K562 (cell line): ENCODE data around the gene COL4A1. TPM values are rescaled to one million over a fixed set of nuclear protein-coding genes. Genes with fewer than 3 reads are reported as not detected.

Experiments
- ATAC-seq: fragments of 200-7000 bp; cut with Tn5 transposase; 3 replicates; pipeline ENCODE4 v1.9.1; 2020; ENCODE audit warnings: moderate library complexity
- BruUV-seq: library from RNA; stranded (reverse); fragments of 400-500 nt; replicated peaks from 2 replicates; lab custom pipeline; 2021; lab: Mats Ljungman, UMichigan
- CTCF ChIA-PET: fragments of 300-600 bp; formaldehyde crosslinking; extraction: SDS; loops from one replicate; lab custom pipeline; 2021; ENCODE audit warnings: low intra/inter-chr PET ratio; lab: Yijun Ruan, JAX
- POLR2A ChIA-PET: fragments of 300-600, 350-650 bp; sonication (Branson Sonifier 250); formaldehyde crosslinking; extraction: SDS; loops from one replicate; lab custom pipeline; 2021; ENCODE audit warnings: antibody characterized with exemption, inconsistent platforms; lab: Yijun Ruan, JAX
- DNase-seq, 4 experiments: peaks; one replicate each; pipeline versions ENCODE4 v3.0.0 to v3.0.0-alpha.2; 2011 to 2018; ENCODE audit warnings: low spot score in 3 of 4, mixed read lengths in 3 of 4; ENCODE audit errors: extremely low read depth in 1 of 4
- FAIRE-seq: peaks from 2 replicates; lab custom pipeline; 2011; peaks lifted over from hg19 to GRCh38; lab: Jason Lieb, UNC
- H2AFZ ChIP-seq: 2 replicates; pipeline ENCODE4 v1.6.0; 2011; ENCODE audit warnings: low read depth, low read length, control low read depth, inconsistent platforms
- H3K27ac ChIP-seq: fragments of 200-600 bp; 3 replicates; pipeline ENCODE4 v1.8.0; 2011; ENCODE audit warnings: low read depth, mild to moderate bottlenecking, control low read depth, inconsistent platforms, low read length, moderate library complexity, mixed read lengths; ENCODE audit errors: extremely low read depth
- H3K27me3 ChIP-seq, 2 experiments: fragments of 300-600 bp in 1 of 2; 2 replicates in 1 of 2; 3 replicates in 1 of 2; pipeline versions ENCODE4 v1.6.0 to v1.8.0; 2011; ENCODE audit warnings: inconsistent platforms in 2 of 2, low read length in 2 of 2, mild to moderate bottlenecking in 1 of 2, mixed read lengths in 1 of 2, moderate library complexity in 1 of 2; ENCODE audit not compliant: control insufficient read depth in 2 of 2, insufficient read depth in 2 of 2
- H3K36me3 ChIP-seq: fragments of 300-600 bp; 3 replicates; pipeline ENCODE4 v1.8.0; 2011; ENCODE audit warnings: mild to moderate bottlenecking, low read length, inconsistent platforms; ENCODE audit not compliant: control insufficient read depth, insufficient read depth
- H3K4me1 ChIP-seq, 2 experiments: fragments of 200-600 bp in 1 of 2; replicated peaks in 1 of 2; 2 replicates in 1 of 2; 3 replicates in 1 of 2; pipeline versions ENCODE4 v1.5.1 to v1.8.0; 2011; ENCODE audit warnings: inconsistent platforms in 2 of 2, low read length in 2 of 2, mild to moderate bottlenecking in 1 of 2, mixed read lengths in 1 of 2, moderate library complexity in 1 of 2; ENCODE audit not compliant: control insufficient read depth in 2 of 2, insufficient read depth in 2 of 2
- H3K4me2 ChIP-seq: 2 replicates; pipeline ENCODE4 v1.6.1; 2011; ENCODE audit warnings: low read length, control low read depth, inconsistent platforms, mixed read lengths; ENCODE audit not compliant: insufficient read depth
- H3K4me3 ChIP-seq: fragments of 200-600 bp; sonication (generic), shearing (Covaris generic); 2 replicates; pipeline ENCODE4 v1.5.1; 2016; ENCODE audit warnings: control low read depth, inconsistent platforms
- H3K79me2 ChIP-seq: fragments of 200-600 bp; 3 replicates; pipeline ENCODE4 v1.8.0; 2011; ENCODE audit warnings: low read length, inconsistent platforms; ENCODE audit not compliant: control insufficient read depth, insufficient read depth
- H3K9ac ChIP-seq, 2 experiments: 2 replicates each; pipeline versions ENCODE4 v1.6.0 to v1.6.1; 2011; ENCODE audit warnings: low read depth in 2 of 2, low read length in 2 of 2, control low read depth in 1 of 2, inconsistent platforms in 1 of 2, mild to moderate bottlenecking in 1 of 2, mixed read lengths in 1 of 2; ENCODE audit not compliant: insufficient read depth in 1 of 2
- H3K9me1 ChIP-seq: one replicate; pipeline ENCODE4 v1.6.0; 2011; ENCODE audit warnings: inconsistent platforms, mild to moderate bottlenecking, low read length, moderate library complexity; ENCODE audit not compliant: control insufficient read depth, insufficient read depth
- H3K9me3 ChIP-seq: replicated peaks from 2 replicates; pipeline ENCODE4 v1.5.1; 2011; ENCODE audit warnings: low read depth, low read length, inconsistent platforms; ENCODE audit not compliant: control insufficient read depth, insufficient read depth
- H4K20me1 ChIP-seq: replicated peaks from 2 replicates; pipeline ENCODE4 v1.6.1; 2011; ENCODE audit warnings: low read length, inconsistent platforms, mixed read lengths; ENCODE audit not compliant: control insufficient read depth, insufficient read depth
- CREBBP ChIP-seq: IDR thresholded peaks from one replicate; pipeline ENCODE4 v1.6.1; 2012; ENCODE audit warnings: low read depth, mild to moderate bottlenecking, control low read depth, inconsistent platforms, low read length
- DIDO1 ChIP-seq: fragments of 450-650 bp; IDR thresholded peaks from 2 replicates; pipeline ENCODE4 v1.6.1; 2016; ENCODE audit warnings: low read depth, missing biosample characterization, missing genetic modification characterization
- KLF1 ChIP-seq: fragments of 450-650 bp; IDR thresholded peaks from 2 replicates; pipeline ENCODE4 v1.6.1; 2016; ENCODE audit warnings: missing genetic modification characterization, missing compliant biosample characterization
- MEF2D ChIP-seq: conservative IDR thresholded peaks from 2 replicates; pipeline ENCODE4 v1.6.1; 2016; ENCODE audit warnings: low read depth, missing genetic modification characterization, missing compliant biosample characterization
- MTF1 ChIP-seq: fragments of 250-450 bp; sonication (Bioruptor Pico); IDR thresholded peaks from 2 replicates; pipeline ENCODE4 v1.9.0; 2021; ENCODE audit warnings: moderate library complexity, mild to moderate bottlenecking, inconsistent platforms, borderline replicate concordance
- POLR3G ChIP-seq: IDR thresholded peaks from 2 replicates; pipeline ENCODE4 v1.6.1; 2011; ENCODE audit not compliant: insufficient read length, insufficient replicate concordance; ENCODE audit errors: extremely low read depth
- YBX1 ChIP-seq: fragments of 450-650 bp; IDR thresholded peaks from 2 replicates; pipeline ENCODE4 v1.7.1; 2016; ENCODE audit warnings: mild to moderate bottlenecking
- ZBTB49 ChIP-seq: sonication (generic); formaldehyde crosslinking; IDR thresholded peaks from 2 replicates; pipeline ENCODE4 v1.8.0; 2022; ENCODE audit warnings: missing genetic modification reagents, mild to moderate bottlenecking, borderline replicate concordance
- ZBTB9 ChIP-seq: fragments of 450-650 bp; formaldehyde crosslinking; IDR thresholded peaks from 2 replicates; pipeline ENCODE4 v1.4.0; 2020; ENCODE audit warnings: mild to moderate bottlenecking, moderate library complexity
- ZNF140 ChIP-seq: fragments of 250-450 bp; sonication (Bioruptor Pico); IDR thresholded peaks from 2 replicates; pipeline ENCODE4 v1.8.0; 2021; ENCODE audit warnings: moderate library complexity, mild to moderate bottlenecking, inconsistent platforms
- ZNF311 ChIP-seq: fragments of 250-450 bp; sonication (Bioruptor Pico); IDR thresholded peaks from 2 replicates; pipeline ENCODE4 v1.4.0; 2020; ENCODE audit warnings: mild to moderate bottlenecking, moderate library complexity
- ZNF830 ChIP-seq: fragments of 250-450 bp; sonication (Bioruptor Pico); IDR thresholded peaks from 2 replicates; pipeline ENCODE4 v1.5.0; 2021; ENCODE audit warnings: mild to moderate bottlenecking
- WGBS: fragments of 100-300 bp; shearing (Covaris generic); methylation state at CpG from one replicate; pipeline ENCODE4 v1.1.6; 2016; ENCODE audit warnings: low coverage, mixed read lengths; ENCODE audit not compliant: insufficient coverage; ENCODE audit errors: missing lambda C conversion rate; 5-methylcytosine and 5-hydroxymethylcytosine counted together
- in situ Hi-C: fragments of 300-500 bp; cut with MboI; formaldehyde crosslinking; loops from 4 replicates; pipeline ENCODE4 v1.15.0; 2018; ENCODE audit warnings: inconsistent platforms, mixed read lengths
- intact Hi-C: fragments of 100-400 bp; cut with micrococcal nuclease; formaldehyde crosslinking; loops from 2 replicates; pipeline ENCODE4 v1.14.2; 2022
- polyA plus RNA-seq, 8 experiments: library from polyadenylated mRNA; depleted of rRNA in 4 of 8; stranded (reverse) in 5 of 8; unstranded in 3 of 8; fragments of >200 nt; fragmentation: Nextera tagmentation in 2 of 8; fragmentation: Illumina TruSeq in 1 of 8; extraction: Ambion mirVana in 2 of 8; extraction: Trizol in 1 of 8; gene quantifications; 2 replicates each; pipeline versions ENCODE4 v1.2.1 to v1.2.3, GENCODE V29; 2011 to 2014; ENCODE audit warnings: inconsistent platforms in 1 of 8, missing spikeins in 1 of 8
- total RNA-seq, 7 experiments: library from RNA; depleted of rRNA in 6 of 7; stranded (reverse); fragments of >200 nt in 6 of 7; fragmentation: Illumina TruSeq in 2 of 7; extraction: Trizol in 2 of 7; gene quantifications; 2 replicates each; pipeline versions ENCODE4 v1.2.1 to v1.2.3, GENCODE V29; 2011 to 2021; ENCODE audit warnings: low replicate concordance in 1 of 7
- TF ChIP-seq, protein P1 (sequence below): fragments of 250-450 bp; sonication (Bioruptor Pico); IDR thresholded peaks from 2 replicates; pipeline ENCODE4 v1.4.0; 2020; ENCODE audit warnings: mild to moderate bottlenecking

COL4A1 gene
- total and polyA plus RNA-seq, 9 of the 15 experiments (the other 6 are each of a cell fraction or from before 2014, with no cell fraction given): 0.35 TPM; not detected in 8

- Histone ChIP-seq H3K4me1 (peaks cover 2 to 9% of the 10 kb centered on the region in 2 experiments; a peak in 3 of 5 replicates), H3K9me3 (no peaks in the 10 kb centered on the region), H3K4me3 (no peak overlapping the region), H3K9ac (no peak overlapping the region), H3K36me3 (no peaks in the 10 kb centered on the region), H3K27ac (no peak overlapping the region), H3K9me1 (no peaks in the 10 kb centered on the region), H3K27me3 (peaks cover 0 to 33% of the 10 kb centered on the region in 2 experiments; a peak in 3 of 5 replicates), H4K20me1 (no peaks in the 10 kb centered on the region), H2AFZ (no peak overlapping the region), H3K79me2 (no peaks in the 10 kb centered on the region), H3K4me2 (no peak overlapping the region)
- intact Hi-C loops: no loop called here
- ChIA-PET CTCF (interaction anchor here (1.1 kb wide), 1 partner anchor 1174 kb away, joined by 3 read pairs; no protein-coding TSS in a partner anchor), POLR2A (interaction anchor here (0.7 kb wide), 1 partner anchor 9 kb away, joined by 3 read pairs; no protein-coding TSS in a partner anchor)
- WGBS: 31% methylated on average over 11 of the region's 16 CpGs
- no TSS peak for BruUV-seq
- in situ Hi-C loops: no loop called here
- no peak for ATAC-seq
- DNase-seq: no peak
- TF ChIP-seq MEF2D (tag) (no peak), MTF1 (CRISPR knock-in tag) (no peak), POLR3G (no peak), ZNF830 (no peak), ZNF140 (CRISPR knock-in tag) (no peak), ZNF311 (CRISPR knock-in tag) (no peak), YBX1 (no peak), ZBTB49 (no peak), KLF1 (no peak), CREBBP (no peak), ZBTB9 (CRISPR knock-in tag) (no peak), DIDO1 (no peak)
- TF ChIP-seq, protein P1, sequence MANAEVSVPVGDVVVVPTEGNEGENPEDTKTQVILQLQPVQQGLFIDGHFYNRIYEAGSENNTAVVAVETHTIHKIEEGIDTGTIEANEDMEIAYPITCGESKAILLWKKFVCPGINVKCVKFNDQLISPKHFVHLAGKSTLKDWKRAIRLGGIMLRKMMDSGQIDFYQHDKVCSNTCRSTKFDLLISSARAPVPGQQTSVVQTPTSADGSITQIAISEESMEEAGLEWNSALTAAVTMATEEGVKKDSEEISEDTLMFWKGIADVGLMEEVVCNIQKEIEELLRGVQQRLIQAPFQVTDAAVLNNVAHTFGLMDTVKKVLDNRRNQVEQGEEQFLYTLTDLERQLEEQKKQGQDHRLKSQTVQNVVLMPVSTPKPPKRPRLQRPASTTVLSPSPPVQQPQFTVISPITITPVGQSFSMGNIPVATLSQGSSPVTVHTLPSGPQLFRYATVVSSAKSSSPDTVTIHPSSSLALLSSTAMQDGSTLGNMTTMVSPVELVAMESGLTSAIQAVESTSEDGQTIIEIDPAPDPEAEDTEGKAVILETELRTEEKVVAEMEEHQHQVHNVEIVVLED (CRISPR knock-in tag): no peak
- no peak for FAIRE-seq
Measured at GRCh38 chr13:110136660-110137585, 170.0 kb downstream of the COL4A1 start.
